Heart right ventricle (tissue), 16 donors: ENCODE data around the gene GON4L. TPM values are rescaled to one million over a fixed set of nuclear protein-coding genes. Genes with fewer than 3 reads are reported as not detected.

ENCODE experiments used
- ATAC-seq, 8 donors: fragments of 200-7000 bp; cut with Tn5 transposase; one replicate each; pipeline ENCODE4 v1.9.1; 2020; ENCODE audit warnings: mild to moderate bottlenecking in 8 of 8, moderate library complexity in 8 of 8, moderate number of reproducible peaks in 1 of 8
- DNase-seq, 2 donors: peaks; one replicate each; pipeline ENCODE4 v3.0.0-alpha.2; 2020
- H3K27ac ChIP-seq, 10 donors: fragments of 200-600 bp; sonication (generic) in 2 of 10; one replicate each; pipeline versions ENCODE4 v1.5.0 to v1.8.0; 2020 to 2022; ENCODE audit warnings: mild to moderate bottlenecking in 3 of 10
- H3K27me3 ChIP-seq, 7 donors: fragments of 200-600 bp; one replicate each; pipeline ENCODE4 v1.8.0; 2021 to 2022; ENCODE audit warnings: mild to moderate bottlenecking in 2 of 7
- H3K36me3 ChIP-seq, 9 donors: fragments of 200-600 bp; sonication (generic) in 1 of 9; one replicate each; pipeline versions ENCODE4 v1.5.0 to v1.8.0; 2020 to 2022; ENCODE audit warnings: mild to moderate bottlenecking in 2 of 9
- H3K4me1 ChIP-seq, 9 donors: fragments of 200-600 bp; sonication (generic) in 1 of 9; one replicate each; pipeline versions ENCODE4 v1.5.0 to v1.8.0; 2020 to 2022; ENCODE audit warnings: mild to moderate bottlenecking in 4 of 9
- H3K4me3 ChIP-seq, 10 donors: fragments of 200-600 bp; sonication (generic) in 2 of 10; one replicate each; pipeline versions ENCODE4 v1.5.0 to v1.8.0; 2020 to 2022; ENCODE audit warnings: mild to moderate bottlenecking in 7 of 10, moderate library complexity in 2 of 10
- H3K9me3 ChIP-seq, 11 donors: fragments of 200-600 bp in 10 of 11; sonication (generic) in 2 of 11; one replicate each; pipeline versions ENCODE4 v1.5.0 to v1.8.0; 2013 to 2022; ENCODE audit warnings: mild to moderate bottlenecking in 2 of 11, control low read depth in 1 of 11, moderate library complexity in 1 of 11
- WGBS, 2 donors: extraction: QIAGEN DNeasy Blood & Tissue Kit; methylation state at CpG; one replicate each; pipeline ENCODE4 v1.1.7; 2013; ENCODE audit warnings: inconsistent platforms in 1 of 2; 5-methylcytosine and 5-hydroxymethylcytosine counted together
- intact Hi-C, 10 donors: fragments of 100-400 bp; cut with DNase I; formaldehyde crosslinking; loops; one replicate each; pipeline versions ENCODE4 v1.11.1 to v1.14.2; 2022
- polyA plus RNA-seq, 2 donors: library from polyadenylated mRNA; stranded (reverse); fragments of 200-250 nt; gene quantifications; one replicate each; pipeline ENCODE4 v1.2.3, GENCODE V29; 2013
- total RNA-seq, 10 donors: library from RNA; stranded (reverse); fragmentation: NEBNext Ultra II Directional in 3 of 10; extraction: Animal tissue kit (Norgen Biotek cat#: 25700) in 3 of 10; gene quantifications; one replicate each; pipeline versions ENCODE4 v1.2.1 to v1.2.4, GENCODE V29; 2021 to 2023
- TF ChIP-seq, protein P1 (sequence below), 9 donors: fragments of 200-600 bp; sonication (generic) in 2 of 9; IDR thresholded peaks; one replicate each; pipeline versions ENCODE4 v1.5.0 to v1.8.0; 2021 to 2022; ENCODE audit warnings: antibody characterized with exemption in 9 of 9, mild to moderate bottlenecking in 5 of 9, moderate library complexity in 1 of 9
- donor health status: Arrhythmogenic right ventricular cardiomyopathy.
- donor health status: ischemic (EF 13 %, LVEDD 7.1; RV severe dilation, severe dysfunction).
- donor health status: healthy with polysubstance abuse.
- donor health status: DM: no; HTN: yes; CAD: no.
- donor health status: DM: no; HTN: no; CAD: no.
- donor health status: ischemic (EF 25% LVEDD 6.9; RV normal size, moderate dysfunction).
- donor health status: ischemic (EF 25% LVEDD 5.7; RV mildly dilated, moderate dysfunction).
- donor health status: healthy.
- donor health status: DM: yes; HTN: yes; CAD: no.
- donor health status: Ischemic cardiomyopathy.
- donor health status: ischemic (EF 35%, LVEDD 5.7; RV mildly dilated, moderate dysfunction).
- donor health status: nonischemic (EF 11% LVEDD 7.7; RV severe dilation, severe dysfunction).
- donor health status: DM: yes; HTN: yes; CAD: no.
- donor health status: PGD.
- donor health status: ischemic (EF 29% LVEDD 5.4; RV normal size, mild dysfunction).
- donor health status: nonischemic (EF 23%, LVEDD 6.1; RV moderate dilation, normal function).

GON4L gene
- total and polyA plus RNA-seq, 12 donors = 8.8 to 30.7 (median 26.7) TPM

DNA sequence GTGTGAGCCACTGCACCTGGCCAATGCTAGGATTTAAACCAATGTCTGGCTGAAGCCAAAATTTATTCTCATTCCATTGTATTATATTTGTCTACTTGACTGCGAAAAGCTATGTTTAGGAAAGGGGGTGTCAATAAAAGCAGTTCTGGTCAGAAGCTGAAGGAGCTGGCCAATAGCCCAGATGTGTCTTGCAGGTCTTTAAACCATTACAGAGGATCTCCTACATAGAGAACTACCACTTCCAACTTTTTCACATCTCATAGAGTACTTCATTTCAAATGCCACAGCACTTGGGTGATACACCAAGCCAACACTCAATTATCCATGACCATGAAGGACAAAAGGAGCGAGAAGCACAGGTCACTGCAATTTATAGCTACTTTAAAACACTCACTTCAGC lies 4.9 kb upstream of the GON4L start:
- ATAC-seq = no peak
- intact Hi-C loops = loop anchor here in 4 of 10 donors (2.0 to 5.0 kb wide), 3 partner anchors 35 to 50 kb away; partner anchors contain the start of gene RIT1 (in 3 of the 4)
- Histone ChIP-seq H3K4me3 (no peak overlapping the region), H3K4me1 (peaks cover 0 to 38% (median 35%) of the 10 kb centered on the region in 9 donors), H3K27me3 (no peaks in the 10 kb centered on the region), H3K9me3 (no peaks in the 10 kb centered on the region), H3K36me3 (peaks cover 0 to 3% (median 0%) of the 10 kb centered on the region in 9 donors), H3K27ac (peak overlapping the region in 7 of 10 donors; percentile 91 to 96 (median 96))
- TF ChIP-seq, protein P1, sequence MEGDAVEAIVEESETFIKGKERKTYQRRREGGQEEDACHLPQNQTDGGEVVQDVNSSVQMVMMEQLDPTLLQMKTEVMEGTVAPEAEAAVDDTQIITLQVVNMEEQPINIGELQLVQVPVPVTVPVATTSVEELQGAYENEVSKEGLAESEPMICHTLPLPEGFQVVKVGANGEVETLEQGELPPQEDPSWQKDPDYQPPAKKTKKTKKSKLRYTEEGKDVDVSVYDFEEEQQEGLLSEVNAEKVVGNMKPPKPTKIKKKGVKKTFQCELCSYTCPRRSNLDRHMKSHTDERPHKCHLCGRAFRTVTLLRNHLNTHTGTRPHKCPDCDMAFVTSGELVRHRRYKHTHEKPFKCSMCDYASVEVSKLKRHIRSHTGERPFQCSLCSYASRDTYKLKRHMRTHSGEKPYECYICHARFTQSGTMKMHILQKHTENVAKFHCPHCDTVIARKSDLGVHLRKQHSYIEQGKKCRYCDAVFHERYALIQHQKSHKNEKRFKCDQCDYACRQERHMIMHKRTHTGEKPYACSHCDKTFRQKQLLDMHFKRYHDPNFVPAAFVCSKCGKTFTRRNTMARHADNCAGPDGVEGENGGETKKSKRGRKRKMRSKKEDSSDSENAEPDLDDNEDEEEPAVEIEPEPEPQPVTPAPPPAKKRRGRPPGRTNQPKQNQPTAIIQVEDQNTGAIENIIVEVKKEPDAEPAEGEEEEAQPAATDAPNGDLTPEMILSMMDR (IDR thresholded peaks at IDR 0.05) = no peak
- WGBS, 2 donors = 97 to 99% methylated on average over 2 of the region's 2 CpGs
- DNase-seq = no peak

- intact Hi-C loops = loop anchor here in 4 of 10 donors (2.0 to 5.0 kb wide), 3 partner anchors 36 to 51 kb away; partner anchors contain the start of gene RIT1 (in 3 of the 4)
- Histone ChIP-seq H3K27me3 (no peaks in the 10 kb centered on the region), H3K4me3 (peak overlapping the region in 9 of 10 donors; percentile 32 to 59 (median 52)), H3K9me3 (no peaks in the 10 kb centered on the region), H3K4me1 (peaks cover 0 to 46% (median 40%) of the 10 kb centered on the region in 9 donors), H3K36me3 (peaks cover 0 to 3% (median 0%) of the 10 kb centered on the region in 9 donors), H3K27ac (peak overlapping the region; percentile 81 to 96 (median 94))
- WGBS, 2 donors = 52 to 59% methylated on average over 2 of the region's 2 CpGs
- TF ChIP-seq, protein P1 (IDR thresholded peaks at IDR 0.05) = no peak
- ATAC-seq (no peak), DNase-seq (no peak)
Measured at GRCh38 chr1:155860970-155861510, 4.0 kb upstream of the GON4L start.

GRCh38 chr1:155859881-155860871 lies 3.2 kb upstream of the GON4L start:
- H3K4me1 ChIP-seq = peaks cover 0 to 50% (median 47%) of the 10 kb centered on the region in 9 donors
- TF ChIP-seq, protein P1 (IDR thresholded peaks at IDR 0.05) = no peak
- peaks cover 0 to 7% (median 2%) of the 10 kb centered on the region in 9 donors for H3K36me3 ChIP-seq
- H3K27ac ChIP-seq = peak overlapping the region; percentile 81 to 96 (median 94)
- no peaks in the 10 kb centered on the region for H3K27me3 ChIP-seq
- intact Hi-C loops = loop anchor here in 5 of 10 donors (2.0 to 5.0 kb wide), 3 partner anchors 37 to 52 kb away; partner anchors contain the start of gene RIT1 (in 5 of the 5)
- peak overlapping the region; percentile 11 to 59 (median 52) for H3K4me3 ChIP-seq
- peak; percentile 61 to 85 (median 75) for ATAC-seq
- peak; percentile 87 to 94 for DNase-seq
- 2% methylated on average over 33 to 35 of the region's 35 CpGs for WGBS, 2 donors
- H3K9me3 ChIP-seq = no peaks in the 10 kb centered on the region
